ENCODE data around the gene KANK4. TPM values are rescaled to one million over a fixed set of nuclear protein-coding genes. Genes with fewer than 3 reads are reported as not detected.

The KANK4 gene
- total RNA-seq, 4 donors from 2014 or later, result 0.16 TPM; not detected in 3

DNA sequence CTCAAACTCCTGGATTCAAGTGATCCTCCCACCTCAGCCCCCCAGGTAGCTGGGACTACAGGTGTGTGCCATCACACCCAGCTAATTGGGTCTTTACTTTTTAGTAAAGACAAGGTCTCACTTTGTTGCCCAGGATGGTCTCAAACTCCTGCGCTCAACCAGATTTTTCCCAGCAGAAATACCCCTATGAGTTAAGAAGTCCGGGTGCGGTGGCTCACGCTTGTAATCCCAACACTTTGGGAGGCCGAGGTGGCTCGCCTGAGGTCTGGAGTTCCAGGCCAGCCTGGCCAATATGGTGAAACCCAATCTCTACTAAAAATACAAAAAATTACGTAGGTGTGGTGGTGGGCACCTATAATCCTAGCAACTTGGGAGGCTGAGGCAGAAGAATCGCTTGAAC lies 131.1 kb downstream of the KANK4 start:
- H3K36me3 ChIP-seq, result no peaks in the 10 kb centered on the region
- no peak for TF ChIP-seq CTCF (IDR thresholded peaks at IDR 0.05 in 4 of 5, conservative IDR thresholded peaks at IDR 0.05 in 1 of 5)
- no peak for TF ChIP-seq POLR2A (IDR thresholded peaks at IDR 0.05)
- ATAC-seq (no peak), DNase-seq (no peak)
- intact Hi-C loops (cut with DNase I; ENCODE audit: low total_unique reads), result no loop called here
- H3K4me3 ChIP-seq, result no peak overlapping the region
- in situ Hi-C loops (cut with MboI; ENCODE audit: low sequenced_read_pairs in 4 of 4), result loop anchor here in 2 of 4 donors (25.0 kb wide), 1 partner anchor 549 kb away; no protein-coding TSS in a partner anchor
- no peaks in the 10 kb centered on the region for H3K4me1 ChIP-seq
- H3K9me3 ChIP-seq, result no peaks in the 10 kb centered on the region
- no peak overlapping the region for H3K27ac ChIP-seq
- no peaks in the 10 kb centered on the region for H3K27me3 ChIP-seq

- Histone ChIP-seq H3K27me3 (no peaks in the 10 kb centered on the region), H3K36me3 (no peaks in the 10 kb centered on the region), H3K9me3 (no peaks in the 10 kb centered on the region), H3K27ac (no peak overlapping the region), H3K4me1 (no peaks in the 10 kb centered on the region), H3K4me3 (no peak overlapping the region)
- TF ChIP-seq CTCF (IDR thresholded peaks at IDR 0.05 in 4 of 5, conservative IDR thresholded peaks at IDR 0.05 in 1 of 5) (no peak), POLR2A (IDR thresholded peaks at IDR 0.05) (no peak)
- ATAC-seq, result no peak
- DNase-seq, result no peak
- intact Hi-C loops (cut with DNase I; ENCODE audit: low total_unique reads) (no loop called here), in situ Hi-C loops (cut with MboI; ENCODE audit: low sequenced_read_pairs in 4 of 4) (loop anchor here in 2 of 4 donors (25.0 kb wide), 1 partner anchor 550 kb away; no protein-coding TSS in a partner anchor)
Measured at GRCh38 chr1:62187548-62187947, 131.7 kb downstream of the KANK4 start.

Other genes starting within 250 kb of the KANK4 start
- gene L1TD1, start 124.6 kb downstream of the KANK4 start, total RNA-seq, result not detected
- gene USP1, start 117.6 kb upstream of the KANK4 start, total RNA-seq, result 10 to 100 TPM; 11.8 to 23.4 (median 17.3) TPM

Measured in gastrocnemius medialis (tissue), 4 donors.